Upper lobe of left lung (tissue), 6 donors: Measurements from ENCODE around the gene KCNF1. TPM values are rescaled to one million over a fixed set of nuclear protein-coding genes. Genes with fewer than 3 reads are reported as not detected.

Experiments
- ATAC-seq, 2 donors: fragments of 200-7000 bp; cut with Tn5 transposase; one replicate each; pipeline ENCODE4 v1.9.1; 2022; ENCODE audit warnings: mild to moderate bottlenecking in 2 of 2, moderate library complexity in 2 of 2; ENCODE audit not compliant: low FRiP score in 2 of 2
- DNase-seq, 2 donors: peaks; one replicate each; pipeline ENCODE4 v3.0.0-alpha.2; 2019 to 2020
- H3K27ac ChIP-seq, 4 donors: fragments of 200-600 bp; sonication (generic); one replicate each; pipeline ENCODE4 v1.5.1; 2016 to 2019
- H3K27me3 ChIP-seq, 4 donors: fragments of 200-600 bp; sonication (generic); one replicate each; pipeline ENCODE4 v1.5.1; 2017 to 2019
- H3K36me3 ChIP-seq, 4 donors: fragments of 200-600 bp; sonication (generic); one replicate each; pipeline ENCODE4 v1.5.1; 2016 to 2019
- H3K4me1 ChIP-seq, 4 donors: fragments of 200-600 bp; sonication (generic); one replicate each; pipeline ENCODE4 v1.5.1; 2018 to 2019
- H3K4me3 ChIP-seq, 4 donors: fragments of 200-600 bp; sonication (generic); one replicate each; pipeline ENCODE4 v1.5.1; 2017 to 2019; ENCODE audit warnings: mild to moderate bottlenecking in 2 of 4, moderate library complexity in 1 of 4
- H3K9me3 ChIP-seq, 4 donors: fragments of 200-600 bp; sonication (generic); one replicate each; pipeline ENCODE4 v1.5.1; 2018 to 2019
- EP300 ChIP-seq, 4 donors: sonication (generic); formaldehyde crosslinking; IDR thresholded peaks; one replicate each; pipeline ENCODE4 v1.5.1; 2017; ENCODE audit warnings: antibody characterized with exemption in 4 of 4, control low read depth in 2 of 4
- POLR2A ChIP-seq, 4 donors: fragments of 450-650 bp; IDR thresholded peaks; one replicate each; pipeline ENCODE4 v1.5.1; 2016 to 2017; ENCODE audit warnings: antibody characterized with exemption in 4 of 4, mild to moderate bottlenecking in 2 of 4
- POLR2AphosphoS5 ChIP-seq, 2 donors: sonication (generic); formaldehyde crosslinking; IDR thresholded peaks; one replicate each; pipeline ENCODE4 v1.5.1; 2017; ENCODE audit warnings: antibody characterized with exemption in 2 of 2
- WGBS, 2 donors: methylation state at CpG; one replicate each; pipeline ENCODE4 v1.1.5; 2017 to 2018; 5-methylcytosine and 5-hydroxymethylcytosine counted together
- total RNA-seq, 6 donors: library from RNA; depleted of rRNA in 4 of 6; stranded (reverse); fragments of >200 nt in 4 of 6; gene quantifications; one replicate each; pipeline versions ENCODE4 v1.1.0 to v1.2.1, GENCODE V29; 2016 to 2021
- TF ChIP-seq, protein P1 (sequence below), 6 experiments: fragments of 450-650 bp in 4 of 6; fragments of 200-600 bp in 2 of 6; sonication (generic) in 2 of 6; IDR thresholded peaks; one replicate each; pipeline ENCODE4 v1.5.1; 2016 to 2019; ENCODE audit warnings: antibody characterized with exemption in 6 of 6
- donor health status: DM: no; HTN: no; CAD: no; lungs with moderate emphysema.
- donor health status: DM: no; HTN: yes; CAD: no; lungs with severe emphysema.

Gene KCNF1
- total RNA-seq, 6 donors from 2014 or later = 0.15 to 1.1 TPM; not detected in 4

DNA sequence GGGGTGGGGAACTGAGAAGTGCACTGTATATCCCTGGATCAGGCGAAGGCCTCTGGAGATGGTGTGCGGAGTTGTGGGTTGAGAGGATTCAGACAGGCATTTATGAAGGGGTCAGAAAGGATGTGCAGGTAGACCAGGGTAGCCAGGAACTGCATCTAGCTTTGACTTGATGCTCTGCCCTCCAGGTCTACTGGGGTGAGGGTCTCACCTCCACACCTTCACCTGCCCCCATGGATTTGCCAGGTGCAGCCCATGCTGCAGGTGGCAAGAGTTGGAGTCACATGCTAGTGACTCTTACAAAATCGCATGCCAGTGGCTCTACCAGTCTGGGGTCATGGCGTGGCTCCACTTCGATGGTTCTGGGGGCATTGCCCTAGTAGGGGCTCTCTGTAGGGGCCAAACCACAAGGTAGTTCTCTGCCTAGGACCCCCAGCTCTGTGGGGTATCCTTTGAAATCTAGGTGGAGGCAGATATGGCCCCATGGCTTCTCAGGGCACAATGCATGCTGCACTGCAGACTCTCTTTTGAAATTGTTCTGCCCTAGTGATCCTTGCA is 18.9 kb upstream of the KCNF1 start:
- ATAC-seq = no peak
- no peak for DNase-seq
- Histone ChIP-seq H3K4me3 (no peak overlapping the region), H3K9me3 (no peaks in the 10 kb centered on the region), H3K27ac (no peak overlapping the region), H3K27me3 (no peaks in the 10 kb centered on the region), H3K36me3 (no peaks in the 10 kb centered on the region), H3K4me1 (no peaks in the 10 kb centered on the region)
- no peak for TF ChIP-seq EP300 (IDR thresholded peaks at IDR 0.05)
- TF ChIP-seq, protein P1, sequence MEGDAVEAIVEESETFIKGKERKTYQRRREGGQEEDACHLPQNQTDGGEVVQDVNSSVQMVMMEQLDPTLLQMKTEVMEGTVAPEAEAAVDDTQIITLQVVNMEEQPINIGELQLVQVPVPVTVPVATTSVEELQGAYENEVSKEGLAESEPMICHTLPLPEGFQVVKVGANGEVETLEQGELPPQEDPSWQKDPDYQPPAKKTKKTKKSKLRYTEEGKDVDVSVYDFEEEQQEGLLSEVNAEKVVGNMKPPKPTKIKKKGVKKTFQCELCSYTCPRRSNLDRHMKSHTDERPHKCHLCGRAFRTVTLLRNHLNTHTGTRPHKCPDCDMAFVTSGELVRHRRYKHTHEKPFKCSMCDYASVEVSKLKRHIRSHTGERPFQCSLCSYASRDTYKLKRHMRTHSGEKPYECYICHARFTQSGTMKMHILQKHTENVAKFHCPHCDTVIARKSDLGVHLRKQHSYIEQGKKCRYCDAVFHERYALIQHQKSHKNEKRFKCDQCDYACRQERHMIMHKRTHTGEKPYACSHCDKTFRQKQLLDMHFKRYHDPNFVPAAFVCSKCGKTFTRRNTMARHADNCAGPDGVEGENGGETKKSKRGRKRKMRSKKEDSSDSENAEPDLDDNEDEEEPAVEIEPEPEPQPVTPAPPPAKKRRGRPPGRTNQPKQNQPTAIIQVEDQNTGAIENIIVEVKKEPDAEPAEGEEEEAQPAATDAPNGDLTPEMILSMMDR (IDR thresholded peaks at IDR 0.05) = no peak
- TF ChIP-seq POLR2A (IDR thresholded peaks at IDR 0.05) = no peak
- TF ChIP-seq POLR2AphosphoS5 (IDR thresholded peaks at IDR 0.05) = no peak
- WGBS, 2 donors = 81 to 84% methylated on average over 4 of the region's 5 CpGs

DNA sequence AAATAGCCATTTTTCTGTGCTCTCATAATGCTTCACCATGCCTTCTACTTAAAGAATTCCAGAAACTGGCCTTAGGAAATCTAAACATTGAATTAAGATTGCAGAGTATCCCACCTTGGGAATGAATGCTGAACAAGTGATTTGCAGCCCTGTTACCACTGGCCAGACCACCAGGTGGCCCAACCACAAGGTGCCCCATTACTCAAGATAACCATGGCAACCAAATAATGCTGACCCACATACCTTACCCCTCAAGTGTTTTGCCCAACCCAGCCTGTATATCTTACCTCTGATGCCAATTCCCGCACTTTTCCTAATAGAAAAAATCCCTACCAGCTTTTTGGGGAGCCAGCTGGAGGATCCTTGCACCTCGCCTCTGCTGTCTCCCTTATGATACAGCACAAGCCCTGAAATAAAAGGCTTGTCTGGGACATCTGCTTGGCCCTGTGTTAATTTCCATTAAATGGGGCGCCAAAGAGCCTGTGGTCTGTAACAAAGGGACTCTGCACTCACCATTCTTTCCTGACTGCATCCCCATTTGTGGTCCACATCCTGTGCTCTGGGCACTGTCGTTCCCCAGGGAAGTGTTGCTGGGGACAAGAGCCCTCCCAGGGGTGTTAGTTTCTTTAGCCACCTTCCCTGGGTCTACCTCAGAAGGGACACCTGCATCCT is 17.3 kb upstream of the KCNF1 start:
- TF ChIP-seq, protein P1 (IDR thresholded peaks at IDR 0.05) = no peak
- no peak for TF ChIP-seq POLR2AphosphoS5 (IDR thresholded peaks at IDR 0.05)
- TF ChIP-seq EP300 (IDR thresholded peaks at IDR 0.05) = no peak
- TF ChIP-seq POLR2A (IDR thresholded peaks at IDR 0.05) = no peak
- H3K4me1 ChIP-seq = no peaks in the 10 kb centered on the region
- H3K36me3 ChIP-seq = no peaks in the 10 kb centered on the region
- 64 to 69% methylated on average over 4 of the region's 4 CpGs for WGBS, 2 donors
- DNase-seq (no peak), ATAC-seq (no peak)
- H3K9me3 ChIP-seq = no peaks in the 10 kb centered on the region
- H3K4me3 ChIP-seq = no peak overlapping the region
- no peaks in the 10 kb centered on the region for H3K27me3 ChIP-seq
- no peak overlapping the region for H3K27ac ChIP-seq

DNA sequence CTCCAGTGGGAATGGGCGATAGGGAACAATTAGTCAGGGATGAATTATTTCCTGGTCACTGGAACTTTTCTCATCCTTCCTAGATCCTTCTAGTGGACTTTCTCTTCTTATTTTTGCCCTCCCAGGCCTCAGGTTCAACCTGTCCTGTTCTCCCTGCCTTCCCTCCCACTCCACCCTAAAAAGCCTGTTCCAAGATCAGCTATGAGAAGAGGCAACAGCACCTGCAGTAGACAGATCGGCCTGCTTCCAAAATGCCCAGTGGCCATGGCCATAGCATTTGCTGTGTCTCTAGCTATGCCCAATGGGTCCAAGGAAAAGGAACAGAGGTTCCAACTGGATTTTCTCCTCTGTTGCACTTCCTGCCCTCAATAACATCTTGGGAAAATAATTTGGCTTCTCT is 16.5 kb upstream of the KCNF1 start:
- DNase-seq (peak in 1 of 2 donors; percentile 6), ATAC-seq (no peak)
- Histone ChIP-seq H3K36me3 (no peaks in the 10 kb centered on the region), H3K4me3 (no peak overlapping the region), H3K9me3 (no peaks in the 10 kb centered on the region), H3K27me3 (no peaks in the 10 kb centered on the region), H3K4me1 (no peaks in the 10 kb centered on the region), H3K27ac (no peak overlapping the region)
- WGBS, 2 donors = 90 to 94% methylated on average over 2 of the region's 2 CpGs
- TF ChIP-seq POLR2A (IDR thresholded peaks at IDR 0.05) = no peak
- no peak for TF ChIP-seq EP300 (IDR thresholded peaks at IDR 0.05)
- TF ChIP-seq, protein P1 (IDR thresholded peaks at IDR 0.05) = no peak
- no peak for TF ChIP-seq POLR2AphosphoS5 (IDR thresholded peaks at IDR 0.05)

DNA sequence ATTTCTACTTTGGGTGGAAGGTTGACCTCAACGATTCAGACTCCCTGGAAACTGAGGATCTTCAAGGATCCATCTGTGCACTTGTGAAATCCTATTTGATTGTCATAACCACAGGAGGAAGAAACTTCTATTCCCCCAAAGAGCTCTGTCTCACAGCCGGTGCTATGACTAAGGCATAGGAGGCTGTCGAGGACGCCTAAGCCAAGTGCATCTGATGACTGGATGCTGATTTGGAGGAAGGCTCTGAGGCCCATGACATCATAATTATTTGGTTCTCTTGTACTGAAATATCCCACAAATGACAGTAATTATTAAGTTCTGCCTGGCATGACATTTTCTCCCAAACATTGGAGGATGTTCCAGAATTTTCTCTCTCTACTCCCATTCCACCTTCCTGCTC is 13.8 kb upstream of the KCNF1 start:
- H3K27me3 ChIP-seq = no peaks in the 10 kb centered on the region
- no peaks in the 10 kb centered on the region for H3K9me3 ChIP-seq
- TF ChIP-seq POLR2AphosphoS5 (IDR thresholded peaks at IDR 0.05) (no peak), EP300 (IDR thresholded peaks at IDR 0.05) (no peak), POLR2A (IDR thresholded peaks at IDR 0.05) (no peak)
- TF ChIP-seq, protein P1 (IDR thresholded peaks at IDR 0.05) = no peak
- no peaks in the 10 kb centered on the region for H3K4me1 ChIP-seq
- DNase-seq (no peak), ATAC-seq (no peak)
- H3K4me3 ChIP-seq = no peak overlapping the region
- no peaks in the 10 kb centered on the region for H3K36me3 ChIP-seq
- H3K27ac ChIP-seq = no peak overlapping the region
- WGBS, 2 donors = 85 to 96% methylated on average over 4 of the region's 4 CpGs
